DND-41 (cell line): ENCODE data around the gene ATP6V0A1.

ENCODE experiments used
- EZH2 ChIP-seq: IDR thresholded peaks from 3 replicates; pipeline ENCODE4 v1.6.1; 2012; ENCODE audit warnings: borderline replicate concordance, low read depth, mild to moderate bottlenecking, moderate library complexity, low read length, inconsistent platforms; ENCODE audit not compliant: severe bottlenecking
- TF ChIP-seq, protein P1 (sequence below): IDR thresholded peaks from 2 replicates; pipeline ENCODE4 v1.5.1; 2012; ENCODE audit warnings: borderline replicate concordance, low read length, moderate library complexity, mild to moderate bottlenecking; ENCODE audit not compliant: poor library complexity, severe bottlenecking; ENCODE audit errors: extremely low read depth

DNA sequence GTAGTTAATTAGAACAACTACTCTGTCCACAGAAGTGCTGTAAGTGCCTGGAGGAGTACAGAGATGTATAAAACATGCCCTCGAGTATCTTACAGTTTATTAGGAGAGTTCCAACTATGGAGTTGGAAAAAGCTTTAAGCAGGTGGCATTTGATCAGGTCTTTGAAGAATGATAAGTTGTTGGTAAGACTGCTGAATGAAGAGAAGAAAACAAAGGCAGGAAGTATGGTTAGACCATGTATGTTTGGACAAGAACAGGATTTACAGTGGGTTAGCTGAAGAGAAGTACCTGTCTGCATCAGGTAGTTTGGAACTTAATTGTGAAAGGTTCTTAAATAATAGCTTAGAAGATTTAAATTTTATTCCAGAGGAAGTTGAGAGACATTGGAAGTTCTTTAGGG is 29.4 kb downstream of the ATP6V0A1 start:
- TF ChIP-seq, protein P1, sequence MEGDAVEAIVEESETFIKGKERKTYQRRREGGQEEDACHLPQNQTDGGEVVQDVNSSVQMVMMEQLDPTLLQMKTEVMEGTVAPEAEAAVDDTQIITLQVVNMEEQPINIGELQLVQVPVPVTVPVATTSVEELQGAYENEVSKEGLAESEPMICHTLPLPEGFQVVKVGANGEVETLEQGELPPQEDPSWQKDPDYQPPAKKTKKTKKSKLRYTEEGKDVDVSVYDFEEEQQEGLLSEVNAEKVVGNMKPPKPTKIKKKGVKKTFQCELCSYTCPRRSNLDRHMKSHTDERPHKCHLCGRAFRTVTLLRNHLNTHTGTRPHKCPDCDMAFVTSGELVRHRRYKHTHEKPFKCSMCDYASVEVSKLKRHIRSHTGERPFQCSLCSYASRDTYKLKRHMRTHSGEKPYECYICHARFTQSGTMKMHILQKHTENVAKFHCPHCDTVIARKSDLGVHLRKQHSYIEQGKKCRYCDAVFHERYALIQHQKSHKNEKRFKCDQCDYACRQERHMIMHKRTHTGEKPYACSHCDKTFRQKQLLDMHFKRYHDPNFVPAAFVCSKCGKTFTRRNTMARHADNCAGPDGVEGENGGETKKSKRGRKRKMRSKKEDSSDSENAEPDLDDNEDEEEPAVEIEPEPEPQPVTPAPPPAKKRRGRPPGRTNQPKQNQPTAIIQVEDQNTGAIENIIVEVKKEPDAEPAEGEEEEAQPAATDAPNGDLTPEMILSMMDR = no peak
- no peak for TF ChIP-seq EZH2
